ENCODE data around the gene ARHGAP36. TPM values are rescaled to one million over a fixed set of nuclear protein-coding genes. Genes with fewer than 3 reads are reported as not detected.

Gene ARHGAP36
- total RNA-seq, 1 donor from 2014 or later = 0.27 TPM

DNA sequence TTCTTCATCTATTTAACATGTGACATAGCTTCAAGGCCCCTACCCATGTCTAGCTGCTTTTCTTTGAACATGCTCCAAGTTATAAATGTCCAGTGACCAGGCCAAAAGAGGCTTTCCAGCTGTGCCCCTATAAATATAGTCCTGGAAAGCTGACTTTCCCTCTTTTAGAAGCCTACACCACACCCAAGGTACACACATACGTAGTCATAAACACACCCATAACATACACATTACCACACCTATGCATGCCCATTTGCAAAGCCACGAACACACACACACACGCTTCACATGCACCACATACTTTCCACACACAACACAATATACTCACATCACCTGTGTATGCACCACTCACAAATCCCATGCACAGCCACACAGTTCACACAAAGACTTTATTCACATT lies 2.0 kb downstream of the ARHGAP36 start:
- TF ChIP-seq, protein P1, sequence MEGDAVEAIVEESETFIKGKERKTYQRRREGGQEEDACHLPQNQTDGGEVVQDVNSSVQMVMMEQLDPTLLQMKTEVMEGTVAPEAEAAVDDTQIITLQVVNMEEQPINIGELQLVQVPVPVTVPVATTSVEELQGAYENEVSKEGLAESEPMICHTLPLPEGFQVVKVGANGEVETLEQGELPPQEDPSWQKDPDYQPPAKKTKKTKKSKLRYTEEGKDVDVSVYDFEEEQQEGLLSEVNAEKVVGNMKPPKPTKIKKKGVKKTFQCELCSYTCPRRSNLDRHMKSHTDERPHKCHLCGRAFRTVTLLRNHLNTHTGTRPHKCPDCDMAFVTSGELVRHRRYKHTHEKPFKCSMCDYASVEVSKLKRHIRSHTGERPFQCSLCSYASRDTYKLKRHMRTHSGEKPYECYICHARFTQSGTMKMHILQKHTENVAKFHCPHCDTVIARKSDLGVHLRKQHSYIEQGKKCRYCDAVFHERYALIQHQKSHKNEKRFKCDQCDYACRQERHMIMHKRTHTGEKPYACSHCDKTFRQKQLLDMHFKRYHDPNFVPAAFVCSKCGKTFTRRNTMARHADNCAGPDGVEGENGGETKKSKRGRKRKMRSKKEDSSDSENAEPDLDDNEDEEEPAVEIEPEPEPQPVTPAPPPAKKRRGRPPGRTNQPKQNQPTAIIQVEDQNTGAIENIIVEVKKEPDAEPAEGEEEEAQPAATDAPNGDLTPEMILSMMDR (IDR thresholded peaks at IDR 0.05; ENCODE audit: partially characterized antibody, unreplicated experiment) = no peak
- Mint-ChIP-seq H3K27ac (ENCODE audit: unreplicated experiment) (no peak overlapping the region), H3K4me3 (ENCODE audit: unreplicated experiment) (no peak overlapping the region), H3K9me3 (ENCODE audit: unreplicated experiment) (no peaks in the 10 kb centered on the region), H3K4me1 (ENCODE audit: low read depth, unreplicated experiment) (no peaks in the 10 kb centered on the region), H3K36me3 (ENCODE audit: unreplicated experiment) (no peaks in the 10 kb centered on the region), H3K27me3 (ENCODE audit: unreplicated experiment) (peaks cover 3% of the 10 kb centered on the region)
- no peak for DNase-seq

DNA sequence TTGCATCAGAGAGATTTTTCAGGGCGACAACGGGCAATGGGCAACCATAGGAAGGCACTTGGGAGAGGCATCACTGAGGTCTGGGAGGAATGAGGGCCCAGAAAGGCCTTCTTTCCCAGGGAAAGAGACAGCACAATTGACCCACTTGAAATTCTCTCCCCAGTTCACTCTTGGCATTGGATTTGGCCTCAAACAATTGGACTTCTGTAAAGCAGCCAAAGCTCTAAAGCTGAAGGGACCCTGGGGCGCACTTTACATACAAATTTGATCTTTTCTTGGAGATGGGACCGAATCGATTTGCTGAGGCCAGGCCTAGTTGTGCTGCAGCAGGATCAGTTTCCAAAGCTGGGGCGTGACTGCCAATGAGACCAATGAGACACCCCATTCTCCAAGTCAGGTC lies 3.2 kb downstream of the ARHGAP36 start:
- H3K27me3 Mint-ChIP-seq (ENCODE audit: unreplicated experiment) = peaks cover 3% of the 10 kb centered on the region
- H3K4me3 Mint-ChIP-seq (ENCODE audit: unreplicated experiment) = no peak overlapping the region
- TF ChIP-seq, protein P1 (IDR thresholded peaks at IDR 0.05; ENCODE audit: partially characterized antibody, unreplicated experiment) = no peak
- no peak overlapping the region for H3K27ac Mint-ChIP-seq (ENCODE audit: unreplicated experiment)
- no peak for DNase-seq
- H3K9me3 Mint-ChIP-seq (ENCODE audit: unreplicated experiment) = no peaks in the 10 kb centered on the region
- H3K36me3 Mint-ChIP-seq (ENCODE audit: unreplicated experiment) = no peaks in the 10 kb centered on the region
- H3K4me1 Mint-ChIP-seq (ENCODE audit: low read depth, unreplicated experiment) = no peaks in the 10 kb centered on the region

DNA sequence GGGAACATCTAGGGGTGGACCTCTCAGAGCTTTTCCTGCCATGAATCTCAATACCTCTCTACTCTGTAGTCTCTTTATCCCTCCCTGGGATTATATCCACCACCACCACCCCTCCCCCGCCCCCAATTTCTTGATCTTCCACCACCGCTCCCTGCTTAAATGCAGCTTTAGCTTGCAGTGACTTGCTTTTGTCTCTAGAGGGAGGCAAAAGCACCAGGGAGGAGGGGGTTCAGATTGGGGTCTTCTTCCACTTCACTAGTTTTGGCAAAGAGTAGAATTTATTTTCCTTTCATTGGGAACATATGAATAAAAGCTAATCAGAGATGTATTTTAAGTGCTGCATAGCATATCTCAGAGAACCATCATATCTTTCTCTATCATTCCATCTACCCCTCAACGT lies 5.5 kb downstream of the ARHGAP36 start:
- no peaks in the 10 kb centered on the region for H3K27me3 Mint-ChIP-seq (ENCODE audit: unreplicated experiment)
- no peaks in the 10 kb centered on the region for H3K36me3 Mint-ChIP-seq (ENCODE audit: unreplicated experiment)
- TF ChIP-seq, protein P1 (IDR thresholded peaks at IDR 0.05; ENCODE audit: partially characterized antibody, unreplicated experiment) = peak; percentile 38
- H3K4me3 Mint-ChIP-seq (ENCODE audit: unreplicated experiment) = no peak overlapping the region
- H3K9me3 Mint-ChIP-seq (ENCODE audit: unreplicated experiment) = no peaks in the 10 kb centered on the region
- no peaks in the 10 kb centered on the region for H3K4me1 Mint-ChIP-seq (ENCODE audit: low read depth, unreplicated experiment)
- no peak for DNase-seq
- no peak overlapping the region for H3K27ac Mint-ChIP-seq (ENCODE audit: unreplicated experiment)

DNA sequence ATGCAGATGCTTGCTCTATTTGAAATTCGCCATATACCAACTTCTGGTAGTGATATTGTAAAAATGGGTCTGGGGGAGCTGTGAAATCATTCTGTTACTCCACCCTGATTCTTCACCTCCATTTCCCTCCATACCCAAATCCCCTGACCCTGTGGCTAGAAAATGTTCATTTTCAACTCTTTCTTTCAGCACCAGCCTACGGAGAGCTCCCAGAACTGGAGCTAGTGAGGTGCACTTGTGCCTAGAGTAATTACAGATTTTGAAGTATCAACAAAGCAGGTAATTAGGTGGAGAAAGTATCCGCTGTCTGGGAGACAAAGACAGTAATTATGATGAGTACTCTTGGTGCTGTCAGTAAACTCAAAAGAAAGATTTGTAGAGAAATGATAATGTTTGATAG lies 8.1 kb downstream of the ARHGAP36 start:
- no peak overlapping the region for H3K27ac Mint-ChIP-seq (ENCODE audit: unreplicated experiment)

DNA sequence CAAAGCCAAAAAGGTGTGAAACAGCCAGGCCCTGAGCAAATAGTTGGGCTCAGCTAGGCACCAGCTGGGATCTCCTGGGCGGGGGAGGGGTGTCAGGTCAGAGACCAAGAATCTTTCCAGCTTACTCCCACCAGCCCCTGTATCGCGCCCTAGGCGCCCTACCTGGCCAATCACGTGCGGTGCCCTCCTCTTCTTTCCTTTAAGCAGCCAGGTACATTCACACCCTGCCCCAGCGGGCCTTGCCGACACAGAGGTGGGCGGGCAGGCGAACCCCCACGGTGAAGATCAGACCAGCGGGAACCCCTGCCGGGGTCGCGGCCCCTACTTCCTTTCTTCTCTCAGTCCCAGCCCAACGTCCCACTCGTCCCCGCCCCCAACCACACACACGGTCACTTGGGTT lies 9.1 kb downstream of the ARHGAP36 start:
- Mint-ChIP-seq H3K27ac (ENCODE audit: unreplicated experiment) (no peak overlapping the region), H3K4me3 (ENCODE audit: unreplicated experiment) (peak overlapping the region; percentile 38), H3K36me3 (ENCODE audit: unreplicated experiment) (no peaks in the 10 kb centered on the region), H3K4me1 (ENCODE audit: low read depth, unreplicated experiment) (no peaks in the 10 kb centered on the region), H3K27me3 (ENCODE audit: unreplicated experiment) (peaks cover 7% of the 10 kb centered on the region), H3K9me3 (ENCODE audit: unreplicated experiment) (no peaks in the 10 kb centered on the region)
- no peak for DNase-seq
- TF ChIP-seq, protein P1 (IDR thresholded peaks at IDR 0.05; ENCODE audit: partially characterized antibody, unreplicated experiment) = no peak

More for the DNA sequence above, 8.1 kb downstream of the ARHGAP36 start:
- TF ChIP-seq, protein P1 (IDR thresholded peaks at IDR 0.05; ENCODE audit: partially characterized antibody, unreplicated experiment) = no peak
- no peaks in the 10 kb centered on the region for H3K4me1 Mint-ChIP-seq (ENCODE audit: low read depth, unreplicated experiment)
- no peaks in the 10 kb centered on the region for H3K36me3 Mint-ChIP-seq (ENCODE audit: unreplicated experiment)
- H3K27me3 Mint-ChIP-seq (ENCODE audit: unreplicated experiment) = peaks cover 1% of the 10 kb centered on the region
- no peak overlapping the region for H3K4me3 Mint-ChIP-seq (ENCODE audit: unreplicated experiment)
- DNase-seq = no peak
- H3K9me3 Mint-ChIP-seq (ENCODE audit: unreplicated experiment) = no peaks in the 10 kb centered on the region

Data from glutamatergic neuron (in vitro differentiated cells).